RWPE1 (cell line): ENCODE results near the gene DSCAM.
"Not testable (repeated sequence)": the region's sequence is repeated elsewhere in the genome, so short reads cannot be mapped to it uniquely, and the experiment has no call there.

Experiments used
- CTCF ChIA-PET: fragments of 350-600 bp; sonication (Branson Sonifier 250); formaldehyde crosslinking; extraction: SDS; loops from one replicate; lab custom pipeline; 2021; lab: Yijun Ruan, JAX
- POLR2A ChIA-PET: fragments of 400-600 bp; formaldehyde crosslinking; extraction: SDS; loops from one replicate; lab custom pipeline; 2020; ENCODE audit warnings: antibody characterized with exemption; ENCODE audit not compliant: low non-redundant PET; lab: Yijun Ruan, JAX
- DNase-seq: peaks from one replicate; pipeline ENCODE4 v3.0.0; 2012; ENCODE audit warnings: low spot score
- H3K27ac ChIP-seq: fragments of 450-650 bp; 2 replicates; pipeline ENCODE4 v1.5.1; 2017
- CTCF ChIP-seq: fragments of 450-650 bp; conservative IDR thresholded peaks from 2 replicates; pipeline ENCODE4 v1.5.1; 2017; ENCODE audit warnings: low read depth, mild to moderate bottlenecking

Gene DSCAM

GRCh38 chr21:40457741-40458140 lies 389.2 kb downstream of the DSCAM start:
- no peak overlapping the region for H3K27ac ChIP-seq
- ChIA-PET CTCF (no interaction called here), POLR2A (no interaction called here)
- TF ChIP-seq CTCF = no peak
- no peak for DNase-seq

GRCh38 chr21:40454057-40454456 lies 392.9 kb downstream of the DSCAM start:
- no peak overlapping the region for H3K27ac ChIP-seq
- ChIA-PET CTCF (no interaction called here), POLR2A (no interaction called here)
- no peak for DNase-seq
- no peak for TF ChIP-seq CTCF

GRCh38 chr21:40453183-40453582 lies 393.8 kb downstream of the DSCAM start:
- no peak overlapping the region for H3K27ac ChIP-seq
- TF ChIP-seq CTCF = no peak
- CTCF ChIA-PET = no interaction called here
- POLR2A ChIA-PET = no interaction called here
- DNase-seq = no peak

GRCh38 chr21:40452548-40452947 lies 394.4 kb downstream of the DSCAM start:
- H3K27ac ChIP-seq = no peak overlapping the region
- no peak for TF ChIP-seq CTCF
- CTCF ChIA-PET = no interaction called here
- DNase-seq = no peak
- POLR2A ChIA-PET = no interaction called here

- DNase-seq = no peak
- CTCF ChIA-PET = no interaction called here
- H3K27ac ChIP-seq = no peak overlapping the region
- POLR2A ChIA-PET = no interaction called here
- TF ChIP-seq CTCF = no peak
Observed at GRCh38 chr21:40447016-40447415, 399.9 kb downstream of the DSCAM start.

- no peak for TF ChIP-seq CTCF
- no peak for DNase-seq
- CTCF ChIA-PET = interaction anchor here (0.6 kb wide), 1 partner anchor 325 kb away, joined by 3 read pairs; no protein-coding TSS in a partner anchor
- POLR2A ChIA-PET = no interaction called here
- H3K27ac ChIP-seq = no peak overlapping the region
Observed at GRCh38 chr21:40445349-40445921, 401.5 kb downstream of the DSCAM start.

- DNase-seq, POLR2A ChIA-PET, H3K27ac ChIP-seq, CTCF ChIA-PET: not testable (repeated sequence)
Observed at GRCh38 chr21:40439581-40439980, 407.4 kb downstream of the DSCAM start.
